ENCODE data around the gene NRAP. TPM values are rescaled to one million over a fixed set of nuclear protein-coding genes. Genes with fewer than 3 reads are reported as not detected.

Gene NRAP
- total RNA-seq, 1 donor: not detected

GRCh38 chr10:113566888-113567287, 97.0 kb downstream of the NRAP start:
- no peak for DNase-seq (ENCODE audit: low read depth in 2 of 3, low spot score in 2 of 3)

- no peak for DNase-seq (ENCODE audit: low read depth in 2 of 3, low spot score in 2 of 3)
Measured at GRCh38 chr10:113565364-113565763, 98.5 kb downstream of the NRAP start.

- peak; percentile 14 to 82 (median 65) for DNase-seq (ENCODE audit: low read depth in 2 of 3, low spot score in 2 of 3)
Measured at GRCh38 chr10:113563306-113564088, 100.3 kb downstream of the NRAP start.

GRCh38 chr10:113562704-113563103, 101.1 kb downstream of the NRAP start:
- DNase-seq (ENCODE audit: low read depth in 2 of 3, low spot score in 2 of 3): no peak

- DNase-seq (ENCODE audit: low read depth in 2 of 3, low spot score in 2 of 3): no peak
Measured at GRCh38 chr10:113562069-113562468, 101.8 kb downstream of the NRAP start.

- DNase-seq (ENCODE audit: low read depth in 2 of 3, low spot score in 2 of 3): no peak
Measured at GRCh38 chr10:113561214-113561613, 102.6 kb downstream of the NRAP start.

- no peak for DNase-seq (ENCODE audit: low read depth in 2 of 3, low spot score in 2 of 3)
Measured at GRCh38 chr10:113560071-113560470, 103.8 kb downstream of the NRAP start.

- no peak for DNase-seq (ENCODE audit: low read depth in 2 of 3, low spot score in 2 of 3)
Measured at GRCh38 chr10:113557903-113558321, 105.9 kb downstream of the NRAP start.

- DNase-seq (ENCODE audit: low read depth in 2 of 3, low spot score in 2 of 3): no peak
Measured at GRCh38 chr10:113557424-113557862, 106.4 kb downstream of the NRAP start.

GRCh38 chr10:113555751-113556150, 108.1 kb downstream of the NRAP start:
- no peak for DNase-seq (ENCODE audit: low read depth in 2 of 3, low spot score in 2 of 3)

- DNase-seq (ENCODE audit: low read depth in 2 of 3, low spot score in 2 of 3): no peak
Measured at GRCh38 chr10:113555245-113555644, 108.6 kb downstream of the NRAP start.

GRCh38 chr10:113554214-113554613, 109.6 kb downstream of the NRAP start:
- DNase-seq (ENCODE audit: low read depth in 2 of 3, low spot score in 2 of 3): peak in 2 of 3 donors; percentile 28 to 71

- no peak for DNase-seq (ENCODE audit: low read depth in 2 of 3, low spot score in 2 of 3)
Measured at GRCh38 chr10:113553149-113553548, 110.7 kb downstream of the NRAP start.

- DNase-seq (ENCODE audit: low read depth in 2 of 3, low spot score in 2 of 3): no peak
Measured at GRCh38 chr10:113552701-113553100, 111.1 kb downstream of the NRAP start, which contains the start of gene HABP2. HABP2 (plus strand) TSS chr10:113553053; CDS start chr10:113553122, 69 bp downstream.

GRCh38 chr10:113552014-113552413, 111.8 kb downstream of the NRAP start:
- no peak for DNase-seq (ENCODE audit: low read depth in 2 of 3, low spot score in 2 of 3)

GRCh38 chr10:113550365-113550764, 113.5 kb downstream of the NRAP start:
- DNase-seq (ENCODE audit: low read depth in 2 of 3, low spot score in 2 of 3): no peak

GRCh38 chr10:113549856-113550255, 114.0 kb downstream of the NRAP start:
- DNase-seq (ENCODE audit: low read depth in 2 of 3, low spot score in 2 of 3): no peak

- DNase-seq (ENCODE audit: low read depth in 2 of 3, low spot score in 2 of 3): no peak
Measured at GRCh38 chr10:113547426-113547825, 116.4 kb downstream of the NRAP start.

GRCh38 chr10:113544392-113544791, 119.4 kb downstream of the NRAP start:
- DNase-seq (ENCODE audit: low read depth in 2 of 3, low spot score in 2 of 3): no peak

GRCh38 chr10:113543107-113543955, 120.5 kb downstream of the NRAP start:
- DNase-seq (ENCODE audit: low read depth in 2 of 3, low spot score in 2 of 3): no peak

- no peak for DNase-seq (ENCODE audit: low read depth in 2 of 3, low spot score in 2 of 3)
Measured at GRCh38 chr10:113541549-113541927, 122.3 kb downstream of the NRAP start.
